Prostate gland (tissue), 2 donors: ENCODE data around the gene PDS5A.

ENCODE experiments used
- POLR2A ChIP-seq: fragments of 450-650 bp; IDR thresholded peaks from one replicate; pipeline ENCODE4 v1.6.1; 2016; ENCODE audit warnings: antibody characterized with exemption, mild to moderate bottlenecking
- TF ChIP-seq, protein P1 (sequence below), 4 experiments: fragments of 200-600 bp in 2 of 4; fragments of 450-650 bp in 2 of 4; sonication (generic) in 2 of 4; IDR thresholded peaks; 1 replicate in 3 of 4; 2 replicates in 1 of 4; pipeline ENCODE4 v1.5.1; 2016 to 2019; ENCODE audit warnings: antibody characterized with exemption in 4 of 4, mild to moderate bottlenecking in 2 of 4, moderate library complexity in 2 of 4

- TF ChIP-seq, protein P1, sequence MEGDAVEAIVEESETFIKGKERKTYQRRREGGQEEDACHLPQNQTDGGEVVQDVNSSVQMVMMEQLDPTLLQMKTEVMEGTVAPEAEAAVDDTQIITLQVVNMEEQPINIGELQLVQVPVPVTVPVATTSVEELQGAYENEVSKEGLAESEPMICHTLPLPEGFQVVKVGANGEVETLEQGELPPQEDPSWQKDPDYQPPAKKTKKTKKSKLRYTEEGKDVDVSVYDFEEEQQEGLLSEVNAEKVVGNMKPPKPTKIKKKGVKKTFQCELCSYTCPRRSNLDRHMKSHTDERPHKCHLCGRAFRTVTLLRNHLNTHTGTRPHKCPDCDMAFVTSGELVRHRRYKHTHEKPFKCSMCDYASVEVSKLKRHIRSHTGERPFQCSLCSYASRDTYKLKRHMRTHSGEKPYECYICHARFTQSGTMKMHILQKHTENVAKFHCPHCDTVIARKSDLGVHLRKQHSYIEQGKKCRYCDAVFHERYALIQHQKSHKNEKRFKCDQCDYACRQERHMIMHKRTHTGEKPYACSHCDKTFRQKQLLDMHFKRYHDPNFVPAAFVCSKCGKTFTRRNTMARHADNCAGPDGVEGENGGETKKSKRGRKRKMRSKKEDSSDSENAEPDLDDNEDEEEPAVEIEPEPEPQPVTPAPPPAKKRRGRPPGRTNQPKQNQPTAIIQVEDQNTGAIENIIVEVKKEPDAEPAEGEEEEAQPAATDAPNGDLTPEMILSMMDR (IDR thresholded peaks at IDR 0.05): no peak
- TF ChIP-seq POLR2A: no peak
Observed at GRCh38 chr4:39932776-39933402, 44.8 kb downstream of the PDS5A start.
